ENCODE results near the gene CD8B.
"Not testable (repeated sequence)": the region's sequence is repeated elsewhere in the genome, so short reads cannot be mapped to it uniquely, and the experiment has no call there.

Gene CD8B

GRCh38 chr2:86836915-86837695 lies 24.6 kb downstream of the CD8B start:
- peak in 1 of 2 donors; percentile 62 for DNase-seq (ENCODE audit: low read depth in 2 of 2, low spot score in 1 of 2)

- not testable (repeated sequence) for DNase-seq (ENCODE audit: low read depth in 2 of 2, low spot score in 1 of 2)
Observed at GRCh38 chr2:86835548-86835889, 26.2 kb downstream of the CD8B start.

- DNase-seq (ENCODE audit: low read depth in 2 of 2, low spot score in 1 of 2), result no peak
Observed at GRCh38 chr2:86833315-86833714, 28.4 kb downstream of the CD8B start.

- no peak for DNase-seq (ENCODE audit: low read depth in 2 of 2, low spot score in 1 of 2)
Observed at GRCh38 chr2:86832334-86833096, 29.2 kb downstream of the CD8B start.

GRCh38 chr2:86831537-86831936 lies 30.1 kb downstream of the CD8B start:
- no peak for DNase-seq (ENCODE audit: low read depth in 2 of 2, low spot score in 1 of 2)

- no peak for DNase-seq (ENCODE audit: low read depth in 2 of 2, low spot score in 1 of 2)
Observed at GRCh38 chr2:86826951-86827350, 34.7 kb downstream of the CD8B start.

GRCh38 chr2:86825693-86826381 lies 35.8 kb downstream of the CD8B start:
- peak; percentile 41 to 53 for DNase-seq (ENCODE audit: low read depth in 2 of 2, low spot score in 1 of 2)

- no peak for DNase-seq (ENCODE audit: low read depth in 2 of 2, low spot score in 1 of 2)
Observed at GRCh38 chr2:86825036-86825692, 36.5 kb downstream of the CD8B start.

- DNase-seq (ENCODE audit: low read depth in 2 of 2, low spot score in 1 of 2), result no peak
Observed at GRCh38 chr2:86822668-86823345, 38.9 kb downstream of the CD8B start.

GRCh38 chr2:86821842-86822241 lies 39.8 kb downstream of the CD8B start:
- no peak for DNase-seq (ENCODE audit: low read depth in 2 of 2, low spot score in 1 of 2)

GRCh38 chr2:86821306-86821705 lies 40.4 kb downstream of the CD8B start:
- DNase-seq (ENCODE audit: low read depth in 2 of 2, low spot score in 1 of 2), result no peak

- no peak for DNase-seq (ENCODE audit: low read depth in 2 of 2, low spot score in 1 of 2)
Observed at GRCh38 chr2:86818957-86819356, 42.7 kb downstream of the CD8B start.

- no peak for DNase-seq (ENCODE audit: low read depth in 2 of 2, low spot score in 1 of 2)
Observed at GRCh38 chr2:86818114-86818801, 43.4 kb downstream of the CD8B start.

GRCh38 chr2:86815611-86816010 lies 46.1 kb downstream of the CD8B start:
- no peak for DNase-seq (ENCODE audit: low read depth in 2 of 2, low spot score in 1 of 2)

- no peak for DNase-seq (ENCODE audit: low read depth in 2 of 2, low spot score in 1 of 2)
Observed at GRCh38 chr2:86809481-86810121, 52.1 kb downstream of the CD8B start.

- peak; percentile 93 for DNase-seq (ENCODE audit: low read depth in 2 of 2, low spot score in 1 of 2)
Observed at GRCh38 chr2:86808315-86809161, 53.1 kb downstream of the CD8B start.

GRCh38 chr2:86807468-86808275 lies 54.0 kb downstream of the CD8B start:
- no peak for DNase-seq (ENCODE audit: low read depth in 2 of 2, low spot score in 1 of 2)

- DNase-seq (ENCODE audit: low read depth in 2 of 2, low spot score in 1 of 2), result no peak
Observed at GRCh38 chr2:86807133-86807467, 54.6 kb downstream of the CD8B start.
